HEK293 (cell line): ENCODE data around the gene SERPINH1.

Experiments used
- CTCF ChIA-PET: fragments of 350-600 bp; formaldehyde crosslinking; extraction: SDS; loops from one replicate; lab custom pipeline; 2021; ENCODE audit warnings: antibody characterized with exemption; lab: Yijun Ruan, JAX
- POLR2A ChIA-PET: fragments of 300-600 bp; formaldehyde crosslinking; extraction: SDS; loops from one replicate; lab custom pipeline; 2020; ENCODE audit warnings: antibody characterized with exemption, inconsistent platforms; lab: Yijun Ruan, JAX
- H3K27ac ChIP-seq: fragments of 200-500 bp; sonication (Bioruptor generic); 2 replicates; pipeline ENCODE4 v1.5.1; 2014; ENCODE audit warnings: low read depth, low read length, control low read depth, inconsistent platforms; ENCODE audit errors: extremely low read depth
- H3K36me3 ChIP-seq, 2 experiments: fragments of 200-500 bp in 1 of 2; sonication (Bioruptor generic) in 1 of 2; 1 replicate in 1 of 2; 2 replicates in 1 of 2; pipeline ENCODE4 v1.5.1; 2014 to 2017; ENCODE audit warnings: inconsistent platforms in 2 of 2, low read length in 2 of 2; ENCODE audit not compliant: control insufficient read depth in 2 of 2, insufficient read depth in 1 of 2
- H3K4me1 ChIP-seq: fragments of 200-500 bp; sonication (Bioruptor generic); 2 replicates; pipeline ENCODE4 v1.5.1; 2014; ENCODE audit warnings: mild to moderate bottlenecking, low read length, inconsistent platforms; ENCODE audit not compliant: control insufficient read depth, insufficient read depth
- H3K4me3 ChIP-seq: 2 replicates; pipeline ENCODE4 v1.5.1; 2011; ENCODE audit warnings: low read depth, mild to moderate bottlenecking, control low read depth, low read length, moderate library complexity
- H3K9me3 ChIP-seq: fragments of 200-500 bp; sonication (Bioruptor generic); 2 replicates; pipeline ENCODE4 v1.5.1; 2014; ENCODE audit warnings: low read depth, low read length, inconsistent platforms; ENCODE audit not compliant: control insufficient read depth, insufficient read depth
- KLF9 ChIP-seq: fragments of 450-650 bp; formaldehyde crosslinking; IDR thresholded peaks from 2 replicates; pipeline ENCODE4 v1.5.1; 2016; ENCODE audit warnings: missing biosample characterization, missing genetic modification characterization, low read depth
- MZF1 ChIP-seq: fragments of 450-650 bp; formaldehyde crosslinking; IDR thresholded peaks from 2 replicates; pipeline ENCODE4 v1.5.1; 2017; ENCODE audit warnings: missing biosample characterization, missing genetic modification characterization, borderline replicate concordance
- ZBTB17 ChIP-seq: fragments of 450-650 bp; formaldehyde crosslinking; IDR thresholded peaks from 2 replicates; pipeline ENCODE4 v1.5.1; 2016; ENCODE audit warnings: missing biosample characterization, missing genetic modification characterization
- ZBTB7A ChIP-seq: fragments of 450-650 bp; formaldehyde crosslinking; IDR thresholded peaks from 2 replicates; pipeline ENCODE4 v1.5.1; 2016; ENCODE audit warnings: low read depth, missing biosample characterization, missing genetic modification characterization
- ZBTB8A ChIP-seq: fragments of 450-650 bp; formaldehyde crosslinking; IDR thresholded peaks from 2 replicates; pipeline ENCODE4 v1.5.1; 2016; ENCODE audit warnings: missing biosample characterization, missing genetic modification characterization
- ZNF114 ChIP-seq: fragments of 450-650 bp; formaldehyde crosslinking; IDR thresholded peaks from 2 replicates; pipeline ENCODE4 v1.5.0; 2017; ENCODE audit warnings: missing biosample characterization, missing genetic modification characterization
- ZNF169 ChIP-seq: fragments of 450-650 bp; formaldehyde crosslinking; IDR thresholded peaks from 2 replicates; pipeline ENCODE4 v1.5.1; 2016; ENCODE audit warnings: missing biosample characterization, missing genetic modification characterization
- ZNF19 ChIP-seq: fragments of 450-650 bp; formaldehyde crosslinking; IDR thresholded peaks from 2 replicates; pipeline ENCODE4; 2016; ENCODE audit warnings: missing biosample characterization, missing genetic modification characterization, low read depth
- ZNF223 ChIP-seq: fragments of 450-650 bp; formaldehyde crosslinking; IDR thresholded peaks from 2 replicates; pipeline ENCODE4 v1.5.1; 2016; ENCODE audit warnings: missing biosample characterization, missing genetic modification characterization
- ZNF302 ChIP-seq: fragments of 450-650 bp; formaldehyde crosslinking; IDR thresholded peaks from 2 replicates; pipeline ENCODE4 v1.5.1; 2016; ENCODE audit warnings: missing biosample characterization, missing genetic modification characterization, low read depth
- ZNF473 ChIP-seq: fragments of 450-650 bp; formaldehyde crosslinking; IDR thresholded peaks from 2 replicates; pipeline ENCODE4 v1.5.1; 2017; ENCODE audit warnings: missing biosample characterization, missing genetic modification characterization
- ZNF677 ChIP-seq: fragments of 450-650 bp; IDR thresholded peaks from 2 replicates; pipeline ENCODE4 v1.5.0; 2018; ENCODE audit warnings: missing biosample characterization, mild to moderate bottlenecking, missing genetic modification characterization, moderate library complexity
- ZNF776 ChIP-seq: fragments of 450-650 bp; formaldehyde crosslinking; IDR thresholded peaks from 2 replicates; pipeline ENCODE4 v1.5.0; 2017; ENCODE audit warnings: missing biosample characterization, missing genetic modification characterization, borderline replicate concordance
- ZNF791 ChIP-seq: fragments of 450-650 bp; formaldehyde crosslinking; IDR thresholded peaks from 2 replicates; pipeline ENCODE4 v1.5.1; 2016; ENCODE audit warnings: missing biosample characterization, missing genetic modification characterization
- TF ChIP-seq, protein P1 (sequence below): fragments of 450-650 bp; formaldehyde crosslinking; IDR thresholded peaks from 2 replicates; pipeline ENCODE4 v1.5.1; 2016; ENCODE audit warnings: missing biosample characterization, missing genetic modification characterization
- TF ChIP-seq, protein P2 (sequence below): fragments of 450-650 bp; formaldehyde crosslinking; IDR thresholded peaks from 2 replicates; pipeline ENCODE4 v1.5.1; 2016; ENCODE audit warnings: missing biosample characterization, missing genetic modification characterization, low read depth
- TF ChIP-seq, protein P3 (sequence below): fragments of 450-650 bp; formaldehyde crosslinking; IDR thresholded peaks from 2 replicates; pipeline ENCODE4 v1.5.1; 2016; ENCODE audit warnings: missing biosample characterization, missing genetic modification characterization
- TF ChIP-seq, protein P4 (sequence below): fragments of 450-650 bp; formaldehyde crosslinking; IDR thresholded peaks from 2 replicates; pipeline ENCODE4 v1.5.1; 2016; ENCODE audit warnings: missing biosample characterization, missing genetic modification characterization
- TF ChIP-seq, protein P5 (sequence below): fragments of 450-650 bp; formaldehyde crosslinking; IDR thresholded peaks from 2 replicates; pipeline ENCODE4 v1.5.1; 2016; ENCODE audit warnings: missing biosample characterization, missing genetic modification characterization
- TF ChIP-seq, protein P6 (sequence below): fragments of 450-650 bp; IDR thresholded peaks from 2 replicates; pipeline ENCODE4 v1.5.1; 2018; ENCODE audit warnings: missing biosample characterization, missing genetic modification characterization

The SERPINH1 gene

DNA sequence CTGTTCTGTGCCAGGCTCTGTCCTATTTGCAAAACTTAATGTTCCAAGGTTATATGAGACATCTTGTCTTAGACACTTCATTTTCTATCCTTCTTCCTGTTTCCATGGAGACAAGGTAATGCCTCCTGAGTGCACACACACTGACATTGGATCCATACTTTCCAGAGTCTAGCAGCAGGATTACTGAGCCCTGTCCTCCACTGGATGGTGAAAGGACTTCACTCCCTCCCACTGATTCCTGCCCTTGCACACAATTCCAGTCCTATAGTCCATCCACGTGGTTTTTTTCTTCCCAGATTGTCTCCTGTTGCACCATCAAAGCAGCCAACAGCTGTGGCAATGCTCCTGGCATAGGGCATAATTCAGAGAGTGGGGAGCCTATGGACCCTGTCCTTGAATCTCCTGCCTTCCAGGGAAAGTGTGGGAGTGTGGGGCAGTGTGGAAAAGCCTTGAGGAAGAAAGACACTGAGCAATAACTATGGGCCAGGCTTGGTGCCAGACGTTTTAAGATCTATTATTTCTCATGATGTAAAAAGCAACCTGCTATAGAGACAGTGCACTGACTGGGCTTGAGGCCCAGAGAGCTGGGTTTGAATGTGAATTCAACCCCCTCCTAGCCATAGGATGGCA, 31.3 kb downstream of the SERPINH1 start:
- ChIA-PET POLR2A (no interaction called here), CTCF (interaction anchor here (0.6 to 1.2 kb wide), 2 partner anchors 113 to 995 kb away, joined by 3 to 4 read pairs; no protein-coding TSS in a partner anchor)
- no peaks in the 10 kb centered on the region for H3K36me3 ChIP-seq
- H3K4me3 ChIP-seq, result no peak overlapping the region
- H3K27ac ChIP-seq, result no peak overlapping the region
- no peaks in the 10 kb centered on the region for H3K4me1 ChIP-seq
- H3K9me3 ChIP-seq, result no peaks in the 10 kb centered on the region
- TF ChIP-seq, protein P1, sequence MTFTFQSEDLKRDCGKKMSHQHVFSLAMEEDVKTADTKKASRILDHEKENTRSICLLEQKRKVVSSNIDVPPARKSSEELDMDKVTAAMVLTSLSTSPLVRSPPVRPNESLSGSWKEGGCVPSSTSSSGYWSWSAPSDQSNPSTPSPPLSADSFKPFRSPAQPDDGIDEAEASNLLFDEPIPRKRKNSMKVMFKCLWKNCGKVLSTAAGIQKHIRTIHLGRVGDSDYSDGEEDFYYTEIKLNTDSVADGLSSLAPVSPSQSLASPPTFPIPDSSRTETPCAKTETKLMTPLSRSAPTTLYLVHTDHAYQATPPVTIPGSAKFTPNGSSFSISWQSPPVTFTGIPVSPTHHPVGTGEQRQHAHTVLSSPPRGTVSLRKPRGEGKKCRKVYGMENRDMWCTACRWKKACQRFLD, result no peak
- no peak for TF ChIP-seq ZBTB8A
- no peak for TF ChIP-seq KLF9
- TF ChIP-seq, protein P2, sequence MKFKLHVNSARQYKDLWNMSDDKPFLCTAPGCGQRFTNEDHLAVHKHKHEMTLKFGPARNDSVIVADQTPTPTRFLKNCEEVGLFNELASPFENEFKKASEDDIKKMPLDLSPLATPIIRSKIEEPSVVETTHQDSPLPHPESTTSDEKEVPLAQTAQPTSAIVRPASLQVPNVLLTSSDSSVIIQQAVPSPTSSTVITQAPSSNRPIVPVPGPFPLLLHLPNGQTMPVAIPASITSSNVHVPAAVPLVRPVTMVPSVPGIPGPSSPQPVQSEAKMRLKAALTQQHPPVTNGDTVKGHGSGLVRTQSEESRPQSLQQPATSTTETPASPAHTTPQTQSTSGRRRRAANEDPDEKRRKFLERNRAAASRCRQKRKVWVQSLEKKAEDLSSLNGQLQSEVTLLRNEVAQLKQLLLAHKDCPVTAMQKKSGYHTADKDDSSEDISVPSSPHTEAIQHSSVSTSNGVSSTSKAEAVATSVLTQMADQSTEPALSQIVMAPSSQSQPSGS, result no peak
- TF ChIP-seq, protein P3, sequence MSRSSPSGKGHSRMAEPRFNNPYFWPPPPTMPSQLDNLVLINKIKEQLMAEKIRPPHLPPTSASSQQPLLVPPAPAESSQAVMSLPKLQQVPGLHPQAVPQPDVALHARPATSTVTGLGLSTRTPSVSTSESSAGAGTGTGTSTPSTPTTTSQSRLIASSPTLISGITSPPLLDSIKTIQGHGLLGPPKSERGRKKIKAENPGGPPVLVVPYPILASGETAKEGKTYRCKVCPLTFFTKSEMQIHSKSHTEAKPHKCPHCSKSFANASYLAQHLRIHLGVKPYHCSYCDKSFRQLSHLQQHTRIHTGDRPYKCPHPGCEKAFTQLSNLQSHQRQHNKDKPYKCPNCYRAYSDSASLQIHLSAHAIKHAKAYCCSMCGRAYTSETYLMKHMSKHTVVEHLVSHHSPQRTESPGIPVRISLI, result no peak

DNA sequence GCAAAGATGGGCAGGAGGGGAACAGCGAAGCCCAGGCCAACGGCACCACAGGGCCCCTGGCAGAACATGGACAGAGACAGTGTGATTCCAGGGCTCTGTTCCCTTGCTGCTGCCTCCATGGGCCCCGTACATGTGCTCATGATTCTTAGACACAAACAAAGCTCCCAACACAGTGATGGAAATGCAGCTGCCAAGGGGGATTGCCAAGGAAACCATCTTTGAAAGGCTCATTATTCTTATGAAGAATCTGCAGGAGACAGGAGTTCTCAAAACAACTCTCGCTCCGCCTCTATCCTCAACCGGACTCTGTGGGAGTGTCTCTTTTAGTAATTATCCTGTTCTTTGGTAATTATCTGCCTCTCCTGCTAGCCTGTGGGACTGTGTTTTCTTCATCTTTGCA, 32.2 kb downstream of the SERPINH1 start:
- Histone ChIP-seq H3K36me3 (no peaks in the 10 kb centered on the region), H3K27ac (no peak overlapping the region), H3K9me3 (no peaks in the 10 kb centered on the region), H3K4me3 (no peak overlapping the region), H3K4me1 (no peaks in the 10 kb centered on the region)
- ChIA-PET CTCF (interaction anchor here (1.1 to 1.9 kb wide), 3 partner anchors 16 to 148 kb away, joined by 3 to 6 read pairs (median 5); no protein-coding TSS in a partner anchor), POLR2A (no interaction called here)
- TF ChIP-seq ZNF223 (tag by site-specific recombination) (no peak), ZBTB17 (tag by site-specific recombination) (no peak)
- TF ChIP-seq, protein P4, sequence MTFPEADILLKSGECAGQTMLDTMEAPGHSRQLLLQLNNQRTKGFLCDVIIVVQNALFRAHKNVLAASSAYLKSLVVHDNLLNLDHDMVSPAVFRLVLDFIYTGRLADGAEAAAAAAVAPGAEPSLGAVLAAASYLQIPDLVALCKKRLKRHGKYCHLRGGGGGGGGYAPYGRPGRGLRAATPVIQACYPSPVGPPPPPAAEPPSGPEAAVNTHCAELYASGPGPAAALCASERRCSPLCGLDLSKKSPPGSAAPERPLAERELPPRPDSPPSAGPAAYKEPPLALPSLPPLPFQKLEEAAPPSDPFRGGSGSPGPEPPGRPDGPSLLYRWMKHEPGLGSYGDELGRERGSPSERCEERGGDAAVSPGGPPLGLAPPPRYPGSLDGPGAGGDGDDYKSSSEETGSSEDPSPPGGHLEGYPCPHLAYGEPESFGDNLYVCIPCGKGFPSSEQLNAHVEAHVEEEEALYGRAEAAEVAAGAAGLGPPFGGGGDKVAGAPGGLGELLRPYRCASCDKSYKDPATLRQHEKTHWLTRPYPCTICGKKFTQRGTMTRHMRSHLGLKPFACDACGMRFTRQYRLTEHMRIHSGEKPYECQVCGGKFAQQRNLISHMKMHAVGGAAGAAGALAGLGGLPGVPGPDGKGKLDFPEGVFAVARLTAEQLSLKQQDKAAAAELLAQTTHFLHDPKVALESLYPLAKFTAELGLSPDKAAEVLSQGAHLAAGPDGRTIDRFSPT (tag by site-specific recombination), result no peak
- TF ChIP-seq, protein P5, sequence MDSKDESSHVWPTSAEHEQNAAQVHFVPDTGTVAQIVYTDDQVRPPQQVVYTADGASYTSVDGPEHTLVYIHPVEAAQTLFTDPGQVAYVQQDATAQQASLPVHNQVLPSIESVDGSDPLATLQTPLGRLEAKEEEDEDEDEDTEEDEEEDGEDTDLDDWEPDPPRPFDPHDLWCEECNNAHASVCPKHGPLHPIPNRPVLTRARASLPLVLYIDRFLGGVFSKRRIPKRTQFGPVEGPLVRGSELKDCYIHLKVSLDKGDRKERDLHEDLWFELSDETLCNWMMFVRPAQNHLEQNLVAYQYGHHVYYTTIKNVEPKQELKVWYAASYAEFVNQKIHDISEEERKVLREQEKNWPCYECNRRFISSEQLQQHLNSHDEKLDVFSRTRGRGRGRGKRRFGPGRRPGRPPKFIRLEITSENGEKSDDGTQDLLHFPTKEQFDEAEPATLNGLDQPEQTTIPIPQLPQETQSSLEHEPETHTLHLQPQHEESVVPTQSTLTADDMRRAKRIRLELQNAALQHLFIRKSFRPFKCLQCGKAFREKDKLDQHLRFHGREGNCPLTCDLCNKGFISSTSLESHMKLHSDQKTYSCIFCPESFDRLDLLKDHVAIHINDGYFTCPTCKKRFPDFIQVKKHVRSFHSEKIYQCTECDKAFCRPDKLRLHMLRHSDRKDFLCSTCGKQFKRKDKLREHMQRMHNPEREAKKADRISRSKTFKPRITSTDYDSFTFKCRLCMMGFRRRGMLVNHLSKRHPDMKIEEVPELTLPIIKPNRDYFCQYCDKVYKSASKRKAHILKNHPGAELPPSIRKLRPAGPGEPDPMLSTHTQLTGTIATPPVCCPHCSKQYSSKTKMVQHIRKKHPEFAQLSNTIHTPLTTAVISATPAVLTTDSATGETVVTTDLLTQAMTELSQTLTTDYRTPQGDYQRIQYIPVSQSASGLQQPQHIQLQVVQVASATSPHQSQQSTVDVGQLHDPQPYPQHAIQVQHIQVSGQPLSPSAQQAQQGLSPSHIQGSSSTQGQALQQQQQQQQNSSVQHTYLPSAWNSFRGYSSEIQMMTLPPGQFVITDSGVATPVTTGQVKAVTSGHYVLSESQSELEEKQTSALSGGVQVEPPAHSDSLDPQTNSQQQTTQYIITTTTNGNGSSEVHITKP, result no peak

DNA sequence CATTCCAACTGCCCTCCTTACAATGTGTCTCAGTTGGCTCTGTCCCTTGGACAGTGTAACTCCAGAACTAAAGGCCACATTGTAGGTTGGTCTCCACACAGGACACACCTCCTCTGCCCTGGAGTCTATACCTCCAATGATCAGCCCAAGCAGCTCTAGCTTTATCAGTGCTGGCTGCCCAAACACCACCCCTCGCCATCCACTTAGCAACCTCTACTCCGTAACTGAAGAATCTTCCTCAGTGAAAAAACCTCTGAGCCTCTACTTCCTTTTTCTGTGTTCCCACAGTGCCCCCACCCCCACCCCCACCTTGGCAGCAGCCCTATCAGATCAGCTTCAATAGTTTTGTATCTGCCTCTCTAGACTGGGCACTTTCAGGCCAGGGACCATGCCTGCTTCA, 33.4 kb downstream of the SERPINH1 start:
- Histone ChIP-seq H3K36me3 (no peaks in the 10 kb centered on the region), H3K4me3 (no peak overlapping the region), H3K27ac (no peak overlapping the region), H3K9me3 (no peaks in the 10 kb centered on the region), H3K4me1 (no peaks in the 10 kb centered on the region)
- ChIA-PET CTCF (interaction anchor here (0.6 to 2.0 kb wide), 9 partner anchors 11 to 479 kb away, joined by 3 to 6 read pairs (median 3); no protein-coding TSS in a partner anchor), POLR2A (no interaction called here)
- TF ChIP-seq ZNF302 (tag by site-specific recombination), result no peak
- no peak for TF ChIP-seq ZBTB7A (tag by site-specific recombination)
- no peak for TF ChIP-seq ZNF791 (tag by site-specific recombination)
- TF ChIP-seq ZNF169 (tag by site-specific recombination), result no peak
- TF ChIP-seq ZNF19, result no peak
- TF ChIP-seq, protein P6, sequence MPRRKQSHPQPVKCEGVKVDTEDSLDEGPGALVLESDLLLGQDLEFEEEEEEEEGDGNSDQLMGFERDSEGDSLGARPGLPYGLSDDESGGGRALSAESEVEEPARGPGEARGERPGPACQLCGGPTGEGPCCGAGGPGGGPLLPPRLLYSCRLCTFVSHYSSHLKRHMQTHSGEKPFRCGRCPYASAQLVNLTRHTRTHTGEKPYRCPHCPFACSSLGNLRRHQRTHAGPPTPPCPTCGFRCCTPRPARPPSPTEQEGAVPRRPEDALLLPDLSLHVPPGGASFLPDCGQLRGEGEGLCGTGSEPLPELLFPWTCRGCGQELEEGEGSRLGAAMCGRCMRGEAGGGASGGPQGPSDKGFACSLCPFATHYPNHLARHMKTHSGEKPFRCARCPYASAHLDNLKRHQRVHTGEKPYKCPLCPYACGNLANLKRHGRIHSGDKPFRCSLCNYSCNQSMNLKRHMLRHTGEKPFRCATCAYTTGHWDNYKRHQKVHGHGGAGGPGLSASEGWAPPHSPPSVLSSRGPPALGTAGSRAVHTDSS (tag by site-specific recombination), result no peak
- TF ChIP-seq ZNF473 (tag by site-specific recombination), result no peak
- TF ChIP-seq MZF1 (tag by site-specific recombination), result no peak
- no peak for TF ChIP-seq KLF9
- TF ChIP-seq ZNF776 (tag by site-specific recombination), result no peak
- TF ChIP-seq ZNF677, result no peak
- no peak for TF ChIP-seq ZNF114 (tag by site-specific recombination)
